Measurements from ENCODE around the gene AHI1. TPM values are rescaled to one million over a fixed set of nuclear protein-coding genes. Genes with fewer than 3 reads are reported as not detected.
"Not testable (repeated sequence)": the region's sequence is repeated elsewhere in the genome, so short reads cannot be mapped to it uniquely, and the experiment has no call there.

The AHI1 gene
- total RNA-seq, 5 donors from 2014 or later (not counting 1 experiment from before 2014, with no cell fraction given) = 9.6 to 27.6 (median 15.8) TPM

GRCh38 chr6:135490381-135490780, 7.2 kb downstream of the AHI1 start:
- Mint-ChIP-seq H3K27me3 (no peaks in the 10 kb centered on the region), H3K4me1 (peaks cover 0 to 3% (median 0%) of the 10 kb centered on the region in 3 donors), H3K36me3 (peaks cover 43% of the 10 kb centered on the region), H3K27ac (no peak overlapping the region), H3K9me3 (no peaks in the 10 kb centered on the region), H3K4me3 (no peak overlapping the region)
- Histone ChIP-seq H3K36me3 (ENCODE audit: control insufficient read depth in 2 of 2, extremely low read depth in 1 of 2, insufficient read depth in 1 of 2, low read length in 1 of 2) (no peaks in the 10 kb centered on the region), H3K9me3 (no peaks in the 10 kb centered on the region), H3K4me3 (ENCODE audit: control insufficient read depth in 1 of 2, extremely low read depth in 1 of 2, low read length in 1 of 2) (no peak overlapping the region), H3K4me1 (ENCODE audit: control insufficient read depth in 1 of 2, extremely low read depth in 1 of 2, insufficient read depth in 2 of 2, low read length in 2 of 2) (no peaks in the 10 kb centered on the region), H3K27me3 (replicated peaks in 1 of 2; ENCODE audit: control insufficient read depth in 2 of 2, extremely low read depth in 1 of 2, insufficient read depth in 2 of 2, low read length in 1 of 2) (no peaks in the 10 kb centered on the region), H3K27ac (ENCODE audit: low read length) (no peak overlapping the region)
- no CpG with 5 or more reads among the region's 3 CpGs for WGBS (ENCODE audit: insufficient coverage)
- ATAC-seq (replicated peaks in 1 of 4) (no peak), DNase-seq (no peak)
- POLR2A ChIA-PET = no interaction called here
- CTCF ChIA-PET = no interaction called here

GRCh38 chr6:135488023-135488422, 9.5 kb downstream of the AHI1 start:
- no CpG with 5 or more reads among the region's 3 CpGs for WGBS (ENCODE audit: insufficient coverage)
- Histone ChIP-seq H3K9me3 (no peaks in the 10 kb centered on the region), H3K4me3 (ENCODE audit: control insufficient read depth in 1 of 2, extremely low read depth in 1 of 2, low read length in 1 of 2) (no peak overlapping the region), H3K36me3 (ENCODE audit: control insufficient read depth in 2 of 2, extremely low read depth in 1 of 2, insufficient read depth in 1 of 2, low read length in 1 of 2) (no peaks in the 10 kb centered on the region), H3K27ac (ENCODE audit: low read length) (no peak overlapping the region), H3K27me3 (replicated peaks in 1 of 2; ENCODE audit: control insufficient read depth in 2 of 2, extremely low read depth in 1 of 2, insufficient read depth in 2 of 2, low read length in 1 of 2) (no peaks in the 10 kb centered on the region), H3K4me1 (ENCODE audit: control insufficient read depth in 1 of 2, extremely low read depth in 1 of 2, insufficient read depth in 2 of 2, low read length in 2 of 2) (no peaks in the 10 kb centered on the region)
- DNase-seq (no peak), ATAC-seq (replicated peaks in 1 of 4) (no peak)
- Mint-ChIP-seq H3K27ac (no peak overlapping the region), H3K4me1 (no peaks in the 10 kb centered on the region), H3K9me3 (peaks cover 0 to 5% (median 4%) of the 10 kb centered on the region in 3 donors), H3K4me3 (no peak overlapping the region), H3K36me3 (peaks cover 57% of the 10 kb centered on the region), H3K27me3 (no peaks in the 10 kb centered on the region)
- ChIA-PET POLR2A (no interaction called here), CTCF (no interaction called here)

- WGBS (ENCODE audit: insufficient coverage) = 100% methylated on average over 1 of the region's 2 CpGs
- DNase-seq; H3K4me1 Mint-ChIP-seq; H3K36me3 ChIP-seq (ENCODE audit: control insufficient read depth in 2 of 2, extremely low read depth in 1 of 2, insufficient read depth in 1 of 2, low read length in 1 of 2); H3K4me1 ChIP-seq (ENCODE audit: control insufficient read depth in 1 of 2, extremely low read depth in 1 of 2, insufficient read depth in 2 of 2, low read length in 2 of 2); H3K4me3 ChIP-seq (ENCODE audit: control insufficient read depth in 1 of 2, extremely low read depth in 1 of 2, low read length in 1 of 2); H3K9me3 ChIP-seq; POLR2A ChIA-PET; ATAC-seq (replicated peaks in 1 of 4); H3K4me3 Mint-ChIP-seq; H3K27ac ChIP-seq (ENCODE audit: low read length); H3K27me3 Mint-ChIP-seq; H3K27me3 ChIP-seq (replicated peaks in 1 of 2; ENCODE audit: control insufficient read depth in 2 of 2, extremely low read depth in 1 of 2, insufficient read depth in 2 of 2, low read length in 1 of 2); H3K27ac Mint-ChIP-seq: not testable (repeated sequence)
- Mint-ChIP-seq H3K9me3 (peaks cover 4 to 24% (median 16%) of the 10 kb centered on the region in 3 donors), H3K36me3 (peaks cover 59% of the 10 kb centered on the region)
- CTCF ChIA-PET = interaction anchor here (0.7 kb wide), 2 partner anchors 11 to 1033 kb away, joined by 3 to 4 read pairs; no protein-coding TSS in a partner anchor
Observed at GRCh38 chr6:135483903-135484302, 13.6 kb downstream of the AHI1 start.

GRCh38 chr6:135481783-135482369, 15.7 kb downstream of the AHI1 start:
- Histone ChIP-seq H3K4me1 (ENCODE audit: control insufficient read depth in 1 of 2, extremely low read depth in 1 of 2, insufficient read depth in 2 of 2, low read length in 2 of 2) (no peaks in the 10 kb centered on the region), H3K27me3 (replicated peaks in 1 of 2; ENCODE audit: control insufficient read depth in 2 of 2, extremely low read depth in 1 of 2, insufficient read depth in 2 of 2, low read length in 1 of 2) (no peaks in the 10 kb centered on the region), H3K4me3 (ENCODE audit: control insufficient read depth in 1 of 2, extremely low read depth in 1 of 2, low read length in 1 of 2) (no peak overlapping the region), H3K36me3 (ENCODE audit: control insufficient read depth in 2 of 2, extremely low read depth in 1 of 2, insufficient read depth in 1 of 2, low read length in 1 of 2) (peaks cover 0 to 3% of the 10 kb centered on the region in 2 donors), H3K27ac (ENCODE audit: low read length) (no peak overlapping the region), H3K9me3 (peaks cover 8% of the 10 kb centered on the region)
- Mint-ChIP-seq H3K4me3 (no peak overlapping the region), H3K27me3 (no peaks in the 10 kb centered on the region), H3K27ac (no peak overlapping the region), H3K36me3 (peaks cover 58% of the 10 kb centered on the region), H3K9me3 (peaks cover 9 to 28% (median 16%) of the 10 kb centered on the region in 3 donors), H3K4me1 (no peaks in the 10 kb centered on the region)
- ChIA-PET CTCF (interaction anchor here in 1 of 2 donors (1.0 kb wide), 1 partner anchor 9 kb away, joined by 3 read pairs; no protein-coding TSS in a partner anchor), POLR2A (interaction anchor here (0.6 to 0.7 kb wide), 5 partner anchors 10 to 1341 kb away, joined by 3 to 7 read pairs (median 4); partner anchors contain the start of gene PEX7 (in 1 of the 2))
- ATAC-seq (replicated peaks in 1 of 4) = no peak
- no CpG with 5 or more reads among the region's 3 CpGs for WGBS (ENCODE audit: insufficient coverage)
- no peak for DNase-seq

- POLR2A ChIA-PET = no interaction called here
- H3K4me1 Mint-ChIP-seq = no peaks in the 10 kb centered on the region
- peaks cover 0 to 3% of the 10 kb centered on the region in 2 donors for H3K36me3 ChIP-seq (ENCODE audit: control insufficient read depth in 2 of 2, extremely low read depth in 1 of 2, insufficient read depth in 1 of 2, low read length in 1 of 2)
- ATAC-seq (replicated peaks in 1 of 4) (no peak), DNase-seq (no peak)
- peaks cover 8% of the 10 kb centered on the region for H3K9me3 ChIP-seq
- H3K4me3 ChIP-seq (ENCODE audit: control insufficient read depth in 1 of 2, extremely low read depth in 1 of 2, low read length in 1 of 2) = no peak overlapping the region
- 100% methylated on average over 2 of the region's 2 CpGs for WGBS (ENCODE audit: insufficient coverage)
- CTCF ChIA-PET = no interaction called here
- peaks cover 51% of the 10 kb centered on the region for H3K36me3 Mint-ChIP-seq
- peaks cover 9 to 28% (median 16%) of the 10 kb centered on the region in 3 donors for H3K9me3 Mint-ChIP-seq
- H3K27me3 ChIP-seq (replicated peaks in 1 of 2; ENCODE audit: control insufficient read depth in 2 of 2, extremely low read depth in 1 of 2, insufficient read depth in 2 of 2, low read length in 1 of 2) = no peaks in the 10 kb centered on the region
- no peak overlapping the region for H3K27ac ChIP-seq (ENCODE audit: low read length)
- no peaks in the 10 kb centered on the region for H3K4me1 ChIP-seq (ENCODE audit: control insufficient read depth in 1 of 2, extremely low read depth in 1 of 2, insufficient read depth in 2 of 2, low read length in 2 of 2)
- no peak overlapping the region for H3K27ac Mint-ChIP-seq
- H3K27me3 Mint-ChIP-seq = no peaks in the 10 kb centered on the region
- no peak overlapping the region for H3K4me3 Mint-ChIP-seq
Observed at GRCh38 chr6:135479601-135480000, 17.9 kb downstream of the AHI1 start.

- no peak overlapping the region for H3K27ac ChIP-seq (ENCODE audit: low read length)
- H3K27me3 Mint-ChIP-seq = no peaks in the 10 kb centered on the region
- DNase-seq = no peak
- no peak for ATAC-seq (replicated peaks in 1 of 4)
- peaks cover 0 to 3% of the 10 kb centered on the region in 2 donors for H3K36me3 ChIP-seq (ENCODE audit: control insufficient read depth in 2 of 2, extremely low read depth in 1 of 2, insufficient read depth in 1 of 2, low read length in 1 of 2)
- ChIA-PET CTCF (interaction anchor here (0.6 to 0.7 kb wide), 2 partner anchors 16 to 607 kb away, joined by 3 to 4 read pairs; no protein-coding TSS in a partner anchor), POLR2A (no interaction called here)
- no peak overlapping the region for H3K27ac Mint-ChIP-seq
- no peaks in the 10 kb centered on the region for H3K27me3 ChIP-seq (replicated peaks in 1 of 2; ENCODE audit: control insufficient read depth in 2 of 2, extremely low read depth in 1 of 2, insufficient read depth in 2 of 2, low read length in 1 of 2)
- H3K4me3 Mint-ChIP-seq = no peak overlapping the region
- no peak overlapping the region for H3K4me3 ChIP-seq (ENCODE audit: control insufficient read depth in 1 of 2, extremely low read depth in 1 of 2, low read length in 1 of 2)
- H3K9me3 Mint-ChIP-seq = peaks cover 9 to 24% (median 13%) of the 10 kb centered on the region in 3 donors
- H3K4me1 Mint-ChIP-seq = no peaks in the 10 kb centered on the region
- peaks cover 43% of the 10 kb centered on the region for H3K36me3 Mint-ChIP-seq
- peaks cover 8% of the 10 kb centered on the region for H3K9me3 ChIP-seq
- no peaks in the 10 kb centered on the region for H3K4me1 ChIP-seq (ENCODE audit: control insufficient read depth in 1 of 2, extremely low read depth in 1 of 2, insufficient read depth in 2 of 2, low read length in 2 of 2)
Observed at GRCh38 chr6:135478626-135479025, 18.9 kb downstream of the AHI1 start.
